ENCODE measurements around the gene TMEM26. TPM values are rescaled to one million over a fixed set of nuclear protein-coding genes. Genes with fewer than 3 reads are reported as not detected.

TMEM26 gene
- total and polyA plus RNA-seq, 9 donors, result 0.12 to 2.9 (median 1.1) TPM

GRCh38 chr10:61465171-61465496 is 12.0 kb upstream of the TMEM26 start:
- TF ChIP-seq POLR2A (IDR thresholded peaks at IDR 0.05) (no peak), EP300 (IDR thresholded peaks at IDR 0.05) (no peak)
- TF ChIP-seq, protein P1, sequence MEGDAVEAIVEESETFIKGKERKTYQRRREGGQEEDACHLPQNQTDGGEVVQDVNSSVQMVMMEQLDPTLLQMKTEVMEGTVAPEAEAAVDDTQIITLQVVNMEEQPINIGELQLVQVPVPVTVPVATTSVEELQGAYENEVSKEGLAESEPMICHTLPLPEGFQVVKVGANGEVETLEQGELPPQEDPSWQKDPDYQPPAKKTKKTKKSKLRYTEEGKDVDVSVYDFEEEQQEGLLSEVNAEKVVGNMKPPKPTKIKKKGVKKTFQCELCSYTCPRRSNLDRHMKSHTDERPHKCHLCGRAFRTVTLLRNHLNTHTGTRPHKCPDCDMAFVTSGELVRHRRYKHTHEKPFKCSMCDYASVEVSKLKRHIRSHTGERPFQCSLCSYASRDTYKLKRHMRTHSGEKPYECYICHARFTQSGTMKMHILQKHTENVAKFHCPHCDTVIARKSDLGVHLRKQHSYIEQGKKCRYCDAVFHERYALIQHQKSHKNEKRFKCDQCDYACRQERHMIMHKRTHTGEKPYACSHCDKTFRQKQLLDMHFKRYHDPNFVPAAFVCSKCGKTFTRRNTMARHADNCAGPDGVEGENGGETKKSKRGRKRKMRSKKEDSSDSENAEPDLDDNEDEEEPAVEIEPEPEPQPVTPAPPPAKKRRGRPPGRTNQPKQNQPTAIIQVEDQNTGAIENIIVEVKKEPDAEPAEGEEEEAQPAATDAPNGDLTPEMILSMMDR (IDR thresholded peaks at IDR 0.05), result no peak
- H3K9me3 ChIP-seq, result no peaks in the 10 kb centered on the region
- H3K36me3 ChIP-seq, result no peaks in the 10 kb centered on the region
- no peak overlapping the region for H3K4me3 ChIP-seq
- intact Hi-C loops (cut with DNase I), result no loop called here
- H3K27me3 ChIP-seq, result no peaks in the 10 kb centered on the region
- H3K4me1 ChIP-seq (ENCODE audit: insufficient read depth), result peaks cover 5% of the 10 kb centered on the region
- DNase-seq, result no peak
- H3K27ac ChIP-seq, result no peak overlapping the region

- TF ChIP-seq POLR2A (IDR thresholded peaks at IDR 0.05), result no peak
- TF ChIP-seq, protein P1 (IDR thresholded peaks at IDR 0.05), result no peak
- no peak for TF ChIP-seq EP300 (IDR thresholded peaks at IDR 0.05)
- DNase-seq, result no peak
- 79 to 84% (median 79%) methylated on average over 6 of the region's 6 CpGs for WGBS, 3 donors
- H3K27ac ChIP-seq, result no peak overlapping the region
- H3K4me1 ChIP-seq (ENCODE audit: insufficient read depth), result peaks cover 5% of the 10 kb centered on the region
- H3K27me3 ChIP-seq, result no peaks in the 10 kb centered on the region
- intact Hi-C loops (cut with DNase I), result no loop called here
- H3K36me3 ChIP-seq, result no peaks in the 10 kb centered on the region
- H3K4me3 ChIP-seq, result no peak overlapping the region
- no peaks in the 10 kb centered on the region for H3K9me3 ChIP-seq
Measured at GRCh38 chr10:61464461-61465170, 11.4 kb upstream of the TMEM26 start.

DNA sequence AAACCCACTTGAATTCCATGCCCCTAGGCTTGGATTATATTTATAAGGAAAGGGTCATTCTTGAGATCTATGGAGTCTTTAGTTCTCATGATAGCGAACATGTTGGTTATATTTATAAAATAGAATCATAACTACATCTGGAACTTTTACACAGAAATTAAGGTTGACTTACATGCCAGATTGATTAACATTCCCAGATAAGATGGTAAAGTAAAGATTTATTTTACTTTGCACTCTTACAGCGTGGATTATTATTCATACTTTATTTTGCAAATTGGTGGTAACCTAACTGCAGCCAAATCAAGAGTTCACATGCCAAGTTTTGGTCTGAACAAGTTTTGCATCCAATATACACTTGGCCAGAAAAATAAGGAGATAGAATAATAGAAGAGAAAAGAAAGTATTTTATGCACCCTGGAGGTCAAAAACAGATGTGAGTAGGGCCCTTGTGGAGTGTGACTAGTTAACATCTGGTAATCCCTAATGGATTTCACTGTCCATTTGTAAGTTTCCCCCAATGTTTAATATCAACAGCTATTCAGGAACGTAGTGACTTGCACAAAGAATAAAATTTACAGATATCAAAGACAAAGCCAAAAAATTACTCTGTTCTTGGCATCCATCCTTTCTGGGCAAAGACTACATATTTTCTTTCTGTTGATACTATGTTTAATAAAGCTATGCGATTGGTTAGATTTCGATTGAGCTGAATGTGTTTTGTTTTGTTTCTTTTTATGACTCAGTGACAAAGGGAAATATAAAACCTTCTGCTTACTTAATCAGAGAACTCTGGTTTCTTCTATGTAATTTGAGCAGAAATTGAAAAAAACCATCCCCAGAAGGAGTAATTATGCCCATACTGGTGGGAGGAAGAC is 10.1 kb upstream of the TMEM26 start:
- intact Hi-C loops (cut with DNase I), result no loop called here
- H3K36me3 ChIP-seq, result no peaks in the 10 kb centered on the region
- 7 to 9% (median 7%) methylated on average over 5 of the region's 5 CpGs for WGBS, 3 donors
- DNase-seq, result no peak
- no peaks in the 10 kb centered on the region for H3K9me3 ChIP-seq
- H3K27ac ChIP-seq, result no peak overlapping the region
- H3K4me1 ChIP-seq (ENCODE audit: insufficient read depth), result peaks cover 5% of the 10 kb centered on the region
- H3K27me3 ChIP-seq, result no peaks in the 10 kb centered on the region
- TF ChIP-seq EP300 (IDR thresholded peaks at IDR 0.05), result no peak
- TF ChIP-seq, protein P1 (IDR thresholded peaks at IDR 0.05), result no peak
- TF ChIP-seq POLR2A (IDR thresholded peaks at IDR 0.05), result no peak
- H3K4me3 ChIP-seq, result no peak overlapping the region

DNA sequence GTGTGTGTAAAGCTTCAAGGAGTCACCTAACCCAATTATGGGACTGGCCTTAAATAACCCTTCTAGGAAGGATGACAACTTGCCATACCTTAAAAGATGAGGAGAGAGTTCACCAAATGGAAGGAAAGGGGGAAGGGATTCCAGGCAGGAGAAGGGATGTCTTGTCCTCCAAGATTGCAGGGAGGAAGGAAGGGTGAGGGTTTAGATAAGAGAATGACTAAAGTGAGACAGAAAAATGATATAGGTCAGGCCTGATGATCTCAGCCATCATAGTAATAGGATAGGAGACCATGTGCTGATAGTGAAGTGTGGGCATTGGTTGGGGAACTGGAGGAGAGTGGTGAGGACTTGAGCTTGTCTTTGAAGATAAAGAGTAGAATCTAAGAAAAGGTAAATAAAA is 7.7 kb upstream of the TMEM26 start:
- H3K36me3 ChIP-seq, result no peaks in the 10 kb centered on the region
- no peak for DNase-seq
- no peak overlapping the region for H3K27ac ChIP-seq
- H3K4me3 ChIP-seq, result no peak overlapping the region
- H3K9me3 ChIP-seq, result no peaks in the 10 kb centered on the region
- H3K27me3 ChIP-seq, result no peaks in the 10 kb centered on the region
- TF ChIP-seq, protein P1 (IDR thresholded peaks at IDR 0.05), result no peak
- TF ChIP-seq EP300 (IDR thresholded peaks at IDR 0.05) (no peak), POLR2A (IDR thresholded peaks at IDR 0.05) (no peak)
- intact Hi-C loops (cut with DNase I), result no loop called here
- peaks cover 9% of the 10 kb centered on the region for H3K4me1 ChIP-seq (ENCODE audit: insufficient read depth)

All from ovary (tissue), 9 donors.